ENCODE measurements around the gene SPACA4.

Gene SPACA4

DNA sequence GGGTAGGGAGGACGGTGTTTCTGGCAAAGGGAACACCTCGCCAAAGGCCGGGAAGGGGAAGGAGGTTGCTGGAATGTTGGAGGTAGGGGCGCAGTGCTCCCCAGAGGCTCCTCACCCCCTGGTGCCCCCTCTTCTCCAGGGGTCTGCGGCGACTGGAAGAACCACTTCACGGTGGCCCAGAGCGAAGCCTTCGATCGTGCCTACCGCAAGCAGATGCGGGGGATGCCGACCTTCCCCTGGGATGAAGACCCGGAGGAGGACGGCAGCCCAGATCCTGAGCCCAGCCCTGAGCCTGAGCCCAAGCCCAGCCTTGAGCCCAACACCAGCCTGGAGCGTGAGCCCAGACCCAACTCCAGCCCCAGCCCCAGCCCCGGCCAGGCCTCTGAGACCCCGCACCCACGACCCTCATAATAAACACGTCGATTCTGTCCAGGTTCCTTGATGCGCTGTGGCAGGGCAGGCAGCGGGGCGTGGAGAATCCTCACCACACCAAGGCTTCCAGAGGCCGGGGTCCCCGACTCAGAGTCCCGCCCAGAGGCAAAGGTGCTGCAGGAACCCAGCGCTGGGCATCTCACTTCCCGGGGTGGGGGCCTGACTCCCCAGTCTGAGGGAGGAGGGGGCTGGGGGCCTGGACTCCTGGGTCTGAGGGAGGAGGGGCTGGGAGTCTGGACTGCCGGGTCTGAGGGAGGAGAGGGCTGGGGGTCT is 7.4 kb upstream of the SPACA4 start:
- H3K4me1 Mint-ChIP-seq, result no peaks in the 10 kb centered on the region
- no peak for TF ChIP-seq CTCF (IDR thresholded peaks at IDR 0.05; ENCODE audit: unreplicated experiment in 3 of 3)
- no peak overlapping the region for H3K27ac Mint-ChIP-seq
- H3K4me3 Mint-ChIP-seq, result no peak overlapping the region
- H3K27me3 Mint-ChIP-seq (ENCODE audit: low read depth), result no peaks in the 10 kb centered on the region
- no peaks in the 10 kb centered on the region for H3K9me3 Mint-ChIP-seq
- H3K36me3 Mint-ChIP-seq (ENCODE audit: low read depth), result no peaks in the 10 kb centered on the region

GRCh38 chr19:48600679-48601417 is 5.7 kb upstream of the SPACA4 start:
- Mint-ChIP-seq H3K9me3 (no peaks in the 10 kb centered on the region), H3K4me3 (no peak overlapping the region), H3K4me1 (no peaks in the 10 kb centered on the region), H3K27me3 (ENCODE audit: low read depth) (no peaks in the 10 kb centered on the region), H3K27ac (no peak overlapping the region), H3K36me3 (ENCODE audit: low read depth) (no peaks in the 10 kb centered on the region)
- TF ChIP-seq CTCF (IDR thresholded peaks at IDR 0.05; ENCODE audit: unreplicated experiment in 3 of 3), result no peak

- Mint-ChIP-seq H3K36me3 (ENCODE audit: low read depth) (no peaks in the 10 kb centered on the region), H3K9me3 (no peaks in the 10 kb centered on the region), H3K27ac (no peak overlapping the region), H3K4me3 (no peak overlapping the region), H3K4me1 (no peaks in the 10 kb centered on the region), H3K27me3 (ENCODE audit: low read depth) (no peaks in the 10 kb centered on the region)
- no peak for TF ChIP-seq CTCF (IDR thresholded peaks at IDR 0.05; ENCODE audit: unreplicated experiment in 3 of 3)
Measured at GRCh38 chr19:48603001-48603400, 3.5 kb upstream of the SPACA4 start.

DNA sequence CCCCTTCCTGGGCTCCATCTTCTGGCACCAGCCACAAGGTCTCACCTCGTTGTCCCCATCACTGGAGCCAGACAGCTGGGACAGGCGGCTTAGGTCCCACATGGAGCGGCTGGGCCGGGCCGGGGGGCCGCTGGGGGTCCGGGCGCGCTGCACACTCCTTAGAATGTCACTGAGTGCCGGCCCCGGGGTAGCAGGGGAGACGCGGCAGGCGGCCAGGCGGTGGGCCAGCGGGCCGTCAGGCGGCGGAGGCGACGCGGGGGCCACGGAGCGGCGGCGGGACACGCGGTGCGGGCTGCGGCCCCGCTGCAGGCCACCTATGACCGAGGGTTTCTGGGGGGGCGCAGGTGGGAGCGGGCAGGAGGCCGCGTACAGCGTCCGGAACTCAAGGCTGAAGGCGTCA is 3.1 kb upstream of the SPACA4 start:
- H3K4me1 Mint-ChIP-seq, result no peaks in the 10 kb centered on the region
- no peak overlapping the region for H3K27ac Mint-ChIP-seq
- no peaks in the 10 kb centered on the region for H3K27me3 Mint-ChIP-seq (ENCODE audit: low read depth)
- no peak for TF ChIP-seq CTCF (IDR thresholded peaks at IDR 0.05; ENCODE audit: unreplicated experiment in 3 of 3)
- no peaks in the 10 kb centered on the region for H3K36me3 Mint-ChIP-seq (ENCODE audit: low read depth)
- H3K9me3 Mint-ChIP-seq, result no peaks in the 10 kb centered on the region
- no peak overlapping the region for H3K4me3 Mint-ChIP-seq

GRCh38 chr19:48603850-48604249 is 2.7 kb upstream of the SPACA4 start:
- no peak overlapping the region for H3K27ac Mint-ChIP-seq
- no peak for TF ChIP-seq CTCF (IDR thresholded peaks at IDR 0.05; ENCODE audit: unreplicated experiment in 3 of 3)
- H3K36me3 Mint-ChIP-seq (ENCODE audit: low read depth), result no peaks in the 10 kb centered on the region
- no peaks in the 10 kb centered on the region for H3K9me3 Mint-ChIP-seq
- H3K27me3 Mint-ChIP-seq (ENCODE audit: low read depth), result no peaks in the 10 kb centered on the region
- H3K4me1 Mint-ChIP-seq, result no peaks in the 10 kb centered on the region
- no peak overlapping the region for H3K4me3 Mint-ChIP-seq

GRCh38 chr19:48607359-48607755 is 815 bp downstream of the SPACA4 start:
- H3K4me1 Mint-ChIP-seq, result no peaks in the 10 kb centered on the region

More at GRCh38 chr19:48607359-48607755, 815 bp downstream of the SPACA4 start:
- H3K4me3 Mint-ChIP-seq, result no peak overlapping the region
- H3K27me3 Mint-ChIP-seq (ENCODE audit: low read depth), result no peaks in the 10 kb centered on the region
- no peaks in the 10 kb centered on the region for H3K36me3 Mint-ChIP-seq (ENCODE audit: low read depth)
- no peak overlapping the region for H3K27ac Mint-ChIP-seq
- TF ChIP-seq CTCF (IDR thresholded peaks at IDR 0.05; ENCODE audit: unreplicated experiment in 3 of 3), result no peak
- H3K9me3 Mint-ChIP-seq, result no peaks in the 10 kb centered on the region
